ENCODE results near the gene TMEM131L. TPM values are rescaled to one million over a fixed set of nuclear protein-coding genes. Genes with fewer than 3 reads are reported as not detected.

Gene TMEM131L
- total and polyA plus RNA-seq, 5 donors = 4.6 to 13.3 (median 10.0) TPM

DNA sequence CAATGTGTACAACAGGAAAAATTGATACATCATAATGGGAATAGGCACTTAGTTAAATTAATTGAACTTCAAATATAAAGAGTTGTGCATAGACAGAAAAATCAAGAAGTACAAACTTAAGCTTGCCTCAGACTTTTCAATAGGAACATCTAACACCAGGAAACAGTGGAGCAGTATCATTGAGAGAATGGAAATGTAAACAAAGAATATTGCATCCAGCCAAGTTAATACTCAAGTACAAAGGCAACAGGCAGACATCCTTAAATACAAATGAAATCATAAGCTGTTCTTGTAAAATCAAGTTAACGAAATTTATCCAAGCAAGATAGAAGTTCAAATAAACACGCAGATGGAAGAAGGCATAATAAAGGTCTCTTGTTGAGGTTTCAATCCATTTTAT, 146.7 kb downstream of the TMEM131L start:
- Histone ChIP-seq H3K4me1 (ENCODE audit: control insufficient read depth, insufficient read depth, low read length) (no peaks in the 10 kb centered on the region), H3K4me3 (ENCODE audit: low read length) (no peak overlapping the region), H3K9me3 (ENCODE audit: control insufficient read depth, low read length) (no peaks in the 10 kb centered on the region), H3K27me3 (ENCODE audit: control insufficient read depth, insufficient read depth) (no peaks in the 10 kb centered on the region), H3K27ac (ENCODE audit: low read length) (no peak overlapping the region)
- intact Hi-C loops (cut with DNase I) = no loop called here
- no peak for DNase-seq
- WGBS = 96% methylated on average over 2 of the region's 2 CpGs
- ATAC-seq = no peak

- H3K27ac ChIP-seq (ENCODE audit: low read length) = no peak overlapping the region
- H3K4me3 ChIP-seq (ENCODE audit: low read length) = no peak overlapping the region
- WGBS = 90% methylated on average over 8 of the region's 8 CpGs
- H3K9me3 ChIP-seq (ENCODE audit: control insufficient read depth, low read length) = no peaks in the 10 kb centered on the region
- no peaks in the 10 kb centered on the region for H3K4me1 ChIP-seq (ENCODE audit: control insufficient read depth, insufficient read depth, low read length)
- intact Hi-C loops (cut with DNase I) = no loop called here
- DNase-seq (no peak), ATAC-seq (no peak)
- H3K27me3 ChIP-seq (ENCODE audit: control insufficient read depth, insufficient read depth) = no peaks in the 10 kb centered on the region
Measured at GRCh38 chr4:153616006-153616555, 149.9 kb downstream of the TMEM131L start.

GRCh38 chr4:153618833-153619232, 152.7 kb downstream of the TMEM131L start:
- WGBS = 78% methylated on average over 6 of the region's 6 CpGs

GRCh38 chr4:153619811-153620210, 153.7 kb downstream of the TMEM131L start:
- intact Hi-C loops (cut with DNase I) = loop anchor here in 1 of 4 donors (10.0 kb wide), 1 partner anchor 125 kb away; no protein-coding TSS in a partner anchor
- H3K27me3 ChIP-seq (ENCODE audit: control insufficient read depth, insufficient read depth) = no peaks in the 10 kb centered on the region
- DNase-seq = no peak
- H3K9me3 ChIP-seq (ENCODE audit: control insufficient read depth, low read length) = no peaks in the 10 kb centered on the region
- no peak overlapping the region for H3K27ac ChIP-seq (ENCODE audit: low read length)
- ATAC-seq = no peak
- no peaks in the 10 kb centered on the region for H3K4me1 ChIP-seq (ENCODE audit: control insufficient read depth, insufficient read depth, low read length)
- 81% methylated on average over 2 of the region's 2 CpGs for WGBS
- H3K4me3 ChIP-seq (ENCODE audit: low read length) = no peak overlapping the region

More at GRCh38 chr4:153618833-153619232, 152.7 kb downstream of the TMEM131L start:
- no peak for ATAC-seq
- no peak overlapping the region for H3K4me3 ChIP-seq (ENCODE audit: low read length)
- no peak for DNase-seq
- H3K27me3 ChIP-seq (ENCODE audit: control insufficient read depth, insufficient read depth) = no peaks in the 10 kb centered on the region
- no peak overlapping the region for H3K27ac ChIP-seq (ENCODE audit: low read length)
- H3K4me1 ChIP-seq (ENCODE audit: control insufficient read depth, insufficient read depth, low read length) = no peaks in the 10 kb centered on the region
- no peaks in the 10 kb centered on the region for H3K9me3 ChIP-seq (ENCODE audit: control insufficient read depth, low read length)
- intact Hi-C loops (cut with DNase I) = no loop called here

GRCh38 chr4:153620352-153620751, 154.2 kb downstream of the TMEM131L start:
- H3K4me3 ChIP-seq (ENCODE audit: low read length) = no peak overlapping the region
- 71% methylated on average over 1 of the region's 1 CpG for WGBS
- DNase-seq (no peak), ATAC-seq (no peak)
- no peaks in the 10 kb centered on the region for H3K9me3 ChIP-seq (ENCODE audit: control insufficient read depth, low read length)
- intact Hi-C loops (cut with DNase I) = loop anchor here in 1 of 4 donors (10.0 kb wide), 1 partner anchor 124 kb away; no protein-coding TSS in a partner anchor
- no peaks in the 10 kb centered on the region for H3K27me3 ChIP-seq (ENCODE audit: control insufficient read depth, insufficient read depth)
- no peaks in the 10 kb centered on the region for H3K4me1 ChIP-seq (ENCODE audit: control insufficient read depth, insufficient read depth, low read length)
- no peak overlapping the region for H3K27ac ChIP-seq (ENCODE audit: low read length)

DNA sequence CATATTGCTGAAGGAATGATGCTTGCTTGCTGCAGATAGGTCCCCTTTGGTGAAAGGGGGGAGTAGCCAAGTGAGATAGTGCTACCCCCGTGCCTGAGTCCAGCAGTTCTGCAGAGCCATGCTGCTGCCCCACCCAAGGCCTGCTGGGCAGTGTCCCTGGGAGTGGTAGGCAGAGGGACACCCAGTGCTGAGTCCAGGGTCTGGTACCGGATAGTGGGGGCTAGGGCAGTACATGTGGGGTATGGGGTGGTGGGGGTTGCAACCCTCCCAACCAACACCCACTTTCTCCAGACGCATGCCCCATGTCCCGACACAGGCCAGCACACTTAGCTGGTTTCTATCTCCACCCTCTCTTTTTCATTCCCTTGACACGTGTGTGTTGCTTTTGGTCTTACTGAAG, 155.9 kb downstream of the TMEM131L start:
- no peaks in the 10 kb centered on the region for H3K27me3 ChIP-seq (ENCODE audit: control insufficient read depth, insufficient read depth)
- H3K4me1 ChIP-seq (ENCODE audit: control insufficient read depth, insufficient read depth, low read length) = no peaks in the 10 kb centered on the region
- ATAC-seq = no peak
- DNase-seq = no peak
- 96% methylated on average over 5 of the region's 5 CpGs for WGBS
- intact Hi-C loops (cut with DNase I) = loop anchor here in 1 of 4 donors (10.0 kb wide), 1 partner anchor 123 kb away; no protein-coding TSS in a partner anchor
- no peaks in the 10 kb centered on the region for H3K9me3 ChIP-seq (ENCODE audit: control insufficient read depth, low read length)
- no peak overlapping the region for H3K4me3 ChIP-seq (ENCODE audit: low read length)
- H3K27ac ChIP-seq (ENCODE audit: low read length) = no peak overlapping the region

GRCh38 chr4:153622778-153623240, 156.6 kb downstream of the TMEM131L start:
- no peaks in the 10 kb centered on the region for H3K9me3 ChIP-seq (ENCODE audit: control insufficient read depth, low read length)
- no peaks in the 10 kb centered on the region for H3K4me1 ChIP-seq (ENCODE audit: control insufficient read depth, insufficient read depth, low read length)
- H3K4me3 ChIP-seq (ENCODE audit: low read length) = no peak overlapping the region
- DNase-seq (peak in 1 of 3 donors; percentile 56), ATAC-seq (peak in 1 of 2 donors; percentile 21)
- WGBS = 54% methylated on average over 12 of the region's 12 CpGs
- no peaks in the 10 kb centered on the region for H3K27me3 ChIP-seq (ENCODE audit: control insufficient read depth, insufficient read depth)
- H3K27ac ChIP-seq (ENCODE audit: low read length) = no peak overlapping the region
- intact Hi-C loops (cut with DNase I) = loop anchor here in 1 of 4 donors (10.0 kb wide), 1 partner anchor 122 kb away; no protein-coding TSS in a partner anchor

DNA sequence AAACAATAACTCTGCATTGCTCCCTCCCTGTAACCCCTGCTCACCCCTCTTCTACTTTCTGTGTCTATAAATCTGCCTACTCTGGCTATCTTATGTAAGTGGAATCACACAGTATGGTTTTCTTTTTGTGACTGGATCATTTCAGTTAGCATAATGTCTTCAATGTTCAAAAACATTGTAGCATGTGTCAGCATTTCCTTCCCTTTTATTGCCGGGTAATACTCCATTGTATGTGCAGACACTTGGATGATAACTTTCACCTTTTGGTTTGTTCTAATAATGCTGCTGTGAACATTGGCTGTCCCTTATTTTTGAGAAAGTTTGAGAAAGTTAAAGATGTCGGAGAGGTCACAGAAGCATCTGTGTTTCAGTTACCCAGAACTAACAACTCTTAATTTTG, 157.3 kb downstream of the TMEM131L start:
- Histone ChIP-seq H3K4me3 (ENCODE audit: low read length) (no peak overlapping the region), H3K27me3 (ENCODE audit: control insufficient read depth, insufficient read depth) (no peaks in the 10 kb centered on the region), H3K27ac (ENCODE audit: low read length) (no peak overlapping the region), H3K9me3 (ENCODE audit: control insufficient read depth, low read length) (no peaks in the 10 kb centered on the region), H3K4me1 (ENCODE audit: control insufficient read depth, insufficient read depth, low read length) (no peaks in the 10 kb centered on the region)
- DNase-seq = no peak
- intact Hi-C loops (cut with DNase I) = loop anchor here in 1 of 4 donors (10.0 kb wide), 1 partner anchor 121 kb away; no protein-coding TSS in a partner anchor
- 69% methylated on average over 2 of the region's 2 CpGs for WGBS
- no peak for ATAC-seq

GRCh38 chr4:153628796-153629315, 162.7 kb downstream of the TMEM131L start:
- Histone ChIP-seq H3K4me3 (ENCODE audit: low read length) (no peak overlapping the region), H3K27ac (ENCODE audit: low read length) (no peak overlapping the region), H3K4me1 (ENCODE audit: control insufficient read depth, insufficient read depth, low read length) (no peaks in the 10 kb centered on the region), H3K9me3 (ENCODE audit: control insufficient read depth, low read length) (no peaks in the 10 kb centered on the region), H3K27me3 (ENCODE audit: control insufficient read depth, insufficient read depth) (no peaks in the 10 kb centered on the region)
- intact Hi-C loops (cut with DNase I) = loop anchor here in 1 of 4 donors (10.0 kb wide), 1 partner anchor 116 kb away; no protein-coding TSS in a partner anchor
- no peak for DNase-seq
- WGBS = 77% methylated on average over 8 of the region's 8 CpGs
- ATAC-seq = no peak

GRCh38 chr4:153629776-153630175, 163.6 kb downstream of the TMEM131L start:
- no peak overlapping the region for H3K27ac ChIP-seq (ENCODE audit: low read length)

DNA sequence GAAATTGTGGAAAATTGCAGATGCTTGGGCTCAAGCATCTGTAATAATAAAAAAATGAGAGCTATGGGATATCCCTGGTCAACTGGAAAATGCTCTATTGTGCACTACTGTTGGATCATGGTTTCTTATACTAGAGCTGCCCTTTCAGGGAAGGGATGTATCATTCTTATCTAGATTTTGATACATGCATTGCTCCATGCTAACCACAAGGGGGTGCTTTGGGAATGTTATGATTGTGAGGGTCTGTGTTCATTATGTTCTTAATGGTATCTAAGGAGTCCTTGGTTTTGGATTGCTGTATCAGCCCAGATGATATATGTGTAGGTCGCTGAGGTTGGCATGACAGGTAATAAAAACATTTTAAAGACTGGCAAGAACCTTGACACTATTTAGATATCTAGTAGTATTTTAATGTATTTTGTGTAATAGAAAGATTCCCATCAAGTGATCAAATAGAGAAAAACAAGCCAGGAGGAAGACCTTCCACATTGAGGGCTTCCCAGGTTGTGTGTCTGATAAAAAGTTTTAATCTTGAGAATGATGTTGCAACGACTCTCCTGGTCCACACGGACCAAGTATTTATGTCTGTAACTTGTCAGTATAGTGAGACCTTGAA, 168.7 kb downstream of the TMEM131L start:
- Histone ChIP-seq H3K9me3 (ENCODE audit: control insufficient read depth, low read length) (no peaks in the 10 kb centered on the region), H3K27ac (ENCODE audit: low read length) (no peak overlapping the region), H3K4me3 (ENCODE audit: low read length) (no peak overlapping the region), H3K27me3 (ENCODE audit: control insufficient read depth, insufficient read depth) (no peaks in the 10 kb centered on the region), H3K4me1 (ENCODE audit: control insufficient read depth, insufficient read depth, low read length) (no peaks in the 10 kb centered on the region)
- peak in 1 of 2 donors; percentile 44 for ATAC-seq
- 79% methylated on average over 3 of the region's 3 CpGs for WGBS
- no peak for DNase-seq
- intact Hi-C loops (cut with DNase I) = loop anchor here in 2 of 4 donors (5.0 kb wide), 2 partner anchors 112 to 122 kb away; no protein-coding TSS in a partner anchor

More at GRCh38 chr4:153629776-153630175, 163.6 kb downstream of the TMEM131L start:
- Histone ChIP-seq H3K4me3 (ENCODE audit: low read length) (no peak overlapping the region), H3K27me3 (ENCODE audit: control insufficient read depth, insufficient read depth) (no peaks in the 10 kb centered on the region), H3K9me3 (ENCODE audit: control insufficient read depth, low read length) (no peaks in the 10 kb centered on the region), H3K4me1 (ENCODE audit: control insufficient read depth, insufficient read depth, low read length) (no peaks in the 10 kb centered on the region)
- ATAC-seq = no peak
- no peak for DNase-seq
- intact Hi-C loops (cut with DNase I) = loop anchor here in 2 of 4 donors (5.0 to 10.0 kb wide), 2 partner anchors 115 to 128 kb away; no protein-coding TSS in a partner anchor

Measured in right cardiac atrium (tissue), 5 donors.